ENCODE measurements around the gene ZBTB2.

ZBTB2 gene

GRCh38 chr6:151390851-151391470 is 398 bp downstream of the ZBTB2 start:
- CTCF ChIA-PET, result interaction anchor here (1.8 kb wide), 1 partner anchor 56 kb away, joined by 6 read pairs; no protein-coding TSS in a partner anchor
- Histone ChIP-seq H3K36me3 (ENCODE audit: control insufficient read depth in 2 of 2, insufficient read depth in 1 of 2, low read length in 2 of 2) (peaks cover 0 to 34% of the 10 kb centered on the region in 2 experiments; a peak in 1 of 3 replicates), H3K27ac (ENCODE audit: extremely low read depth, low read depth, low read length) (peak overlapping the region; percentile 100), H3K9me3 (ENCODE audit: control insufficient read depth, insufficient read depth, low read depth, low read length) (no peaks in the 10 kb centered on the region), H3K4me3 (ENCODE audit: low read depth, low read length) (peak overlapping the region; percentile 97), H3K4me1 (ENCODE audit: control insufficient read depth, insufficient read depth, low read length) (peaks cover 6% of the 10 kb centered on the region)
- POLR2A ChIA-PET, result interaction anchor here (0.7 to 2.9 kb wide), 12 partner anchors 10 to 525 kb away, joined by 3 to 22 read pairs (median 8); partner anchors contain the start of genes AKAP12 and RMND1
- TF ChIP-seq GLI4 (tag by site-specific recombination; IDR thresholded peaks at IDR 0.05) (no peak), ZFP41 (tag by site-specific recombination; IDR thresholded peaks at IDR 0.05; ENCODE audit: borderline replicate concordance) (no peak), ZNF670 (tag by site-specific recombination; IDR thresholded peaks at IDR 0.05; ENCODE audit: low read depth) (no peak), ZNF561 (tag by site-specific recombination; IDR thresholded peaks at IDR 0.05; ENCODE audit: borderline replicate concordance) (peak; percentile 60; the same call in 1 of the 2 replicates), ZSCAN16 (tag by site-specific recombination; IDR thresholded peaks at IDR 0.05) (no peak), YY2 (tag by site-specific recombination; IDR thresholded peaks at IDR 0.05) (no peak), SP3 (tag by site-specific recombination; IDR thresholded peaks at IDR 0.05) (0 out of 2 replicates have a peak, but pooled peaks have one; percentile 59), ZNF266 (tag by site-specific recombination; IDR thresholded peaks at IDR 0.05; ENCODE audit: low read depth) (no peak), PRDM1 (tag by site-specific recombination; IDR thresholded peaks at IDR 0.05) (no peak), GLIS2 (tag by site-specific recombination; IDR thresholded peaks at IDR 0.05) (peak; percentile 88), ZBTB26 (tag by site-specific recombination; optimal IDR thresholded peaks at IDR 0.05) (no peak), ZNF155 (tag by site-specific recombination; IDR thresholded peaks at IDR 0.05) (no peak), ZNF10 (tag by site-specific recombination; IDR thresholded peaks at IDR 0.05) (no peak), ZNF223 (tag by site-specific recombination; IDR thresholded peaks at IDR 0.05) (peak; percentile 78), KLF10 (tag by site-specific recombination; IDR thresholded peaks at IDR 0.05) (peak; percentile 25; the same call in 1 of the 2 replicates), BCL11B (tag by site-specific recombination; IDR thresholded peaks at IDR 0.05; ENCODE audit: low read depth) (no peak), ZNF560 (tag by site-specific recombination; IDR thresholded peaks at IDR 0.05; ENCODE audit: borderline replicate concordance) (no peak), ZNF132 (tag by site-specific recombination; IDR thresholded peaks at IDR 0.05; ENCODE audit: borderline replicate concordance) (no peak), MYNN (tag by site-specific recombination; IDR thresholded peaks at IDR 0.05; ENCODE audit: borderline replicate concordance) (peak; percentile 32; the same call in 1 of the 2 replicates), KLF16 (tag by site-specific recombination; IDR thresholded peaks at IDR 0.05) (0 out of 2 replicates have a peak, but pooled peaks have one; percentile 34), ZNF701 (tag by site-specific recombination; IDR thresholded peaks at IDR 0.05) (no peak), ZNF76 (tag by site-specific recombination; IDR thresholded peaks at IDR 0.05; ENCODE audit: borderline replicate concordance, low read depth) (peak; percentile 6; the same call in 1 of the 2 replicates), ZNF623 (tag by site-specific recombination; IDR thresholded peaks at IDR 0.05) (no peak), ZBTB8A (tag by site-specific recombination; IDR thresholded peaks at IDR 0.05) (peak; percentile 18; the same call in 1 of the 2 replicates), ZNF530 (tag by site-specific recombination; IDR thresholded peaks at IDR 0.05; ENCODE audit: low read depth) (no peak), EGR2 (tag by site-specific recombination; IDR thresholded peaks at IDR 0.05; ENCODE audit: low read depth) (peak; percentile 81), ZFHX2 (tag by site-specific recombination; conservative IDR thresholded peaks at IDR 0.05) (peak; percentile 90)
- TF ChIP-seq, protein P1, sequence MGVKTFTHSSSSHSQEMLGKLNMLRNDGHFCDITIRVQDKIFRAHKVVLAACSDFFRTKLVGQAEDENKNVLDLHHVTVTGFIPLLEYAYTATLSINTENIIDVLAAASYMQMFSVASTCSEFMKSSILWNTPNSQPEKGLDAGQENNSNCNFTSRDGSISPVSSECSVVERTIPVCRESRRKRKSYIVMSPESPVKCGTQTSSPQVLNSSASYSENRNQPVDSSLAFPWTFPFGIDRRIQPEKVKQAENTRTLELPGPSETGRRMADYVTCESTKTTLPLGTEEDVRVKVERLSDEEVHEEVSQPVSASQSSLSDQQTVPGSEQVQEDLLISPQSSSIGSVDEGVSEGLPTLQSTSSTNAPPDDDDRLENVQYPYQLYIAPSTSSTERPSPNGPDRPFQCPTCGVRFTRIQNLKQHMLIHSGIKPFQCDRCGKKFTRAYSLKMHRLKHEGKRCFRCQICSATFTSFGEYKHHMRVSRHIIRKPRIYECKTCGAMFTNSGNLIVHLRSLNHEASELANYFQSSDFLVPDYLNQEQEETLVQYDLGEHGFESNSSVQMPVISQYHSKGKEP (tag by site-specific recombination; IDR thresholded peaks at IDR 0.05), result no peak
- TF ChIP-seq, protein P2, sequence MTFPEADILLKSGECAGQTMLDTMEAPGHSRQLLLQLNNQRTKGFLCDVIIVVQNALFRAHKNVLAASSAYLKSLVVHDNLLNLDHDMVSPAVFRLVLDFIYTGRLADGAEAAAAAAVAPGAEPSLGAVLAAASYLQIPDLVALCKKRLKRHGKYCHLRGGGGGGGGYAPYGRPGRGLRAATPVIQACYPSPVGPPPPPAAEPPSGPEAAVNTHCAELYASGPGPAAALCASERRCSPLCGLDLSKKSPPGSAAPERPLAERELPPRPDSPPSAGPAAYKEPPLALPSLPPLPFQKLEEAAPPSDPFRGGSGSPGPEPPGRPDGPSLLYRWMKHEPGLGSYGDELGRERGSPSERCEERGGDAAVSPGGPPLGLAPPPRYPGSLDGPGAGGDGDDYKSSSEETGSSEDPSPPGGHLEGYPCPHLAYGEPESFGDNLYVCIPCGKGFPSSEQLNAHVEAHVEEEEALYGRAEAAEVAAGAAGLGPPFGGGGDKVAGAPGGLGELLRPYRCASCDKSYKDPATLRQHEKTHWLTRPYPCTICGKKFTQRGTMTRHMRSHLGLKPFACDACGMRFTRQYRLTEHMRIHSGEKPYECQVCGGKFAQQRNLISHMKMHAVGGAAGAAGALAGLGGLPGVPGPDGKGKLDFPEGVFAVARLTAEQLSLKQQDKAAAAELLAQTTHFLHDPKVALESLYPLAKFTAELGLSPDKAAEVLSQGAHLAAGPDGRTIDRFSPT (tag by site-specific recombination; IDR thresholded peaks at IDR 0.05), result peak; percentile 74
- TF ChIP-seq, protein P3, sequence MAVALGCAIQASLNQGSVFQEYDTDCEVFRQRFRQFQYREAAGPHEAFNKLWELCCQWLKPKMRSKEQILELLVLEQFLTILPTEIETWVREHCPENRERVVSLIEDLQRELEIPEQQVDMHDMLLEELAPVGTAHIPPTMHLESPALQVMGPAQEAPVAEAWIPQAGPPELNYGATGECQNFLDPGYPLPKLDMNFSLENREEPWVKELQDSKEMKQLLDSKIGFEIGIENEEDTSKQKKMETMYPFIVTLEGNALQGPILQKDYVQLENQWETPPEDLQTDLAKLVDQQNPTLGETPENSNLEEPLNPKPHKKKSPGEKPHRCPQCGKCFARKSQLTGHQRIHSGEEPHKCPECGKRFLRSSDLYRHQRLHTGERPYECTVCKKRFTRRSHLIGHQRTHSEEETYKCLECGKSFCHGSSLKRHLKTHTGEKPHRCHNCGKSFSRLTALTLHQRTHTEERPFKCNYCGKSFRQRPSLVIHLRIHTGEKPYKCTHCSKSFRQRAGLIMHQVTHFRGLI (tag by site-specific recombination; IDR thresholded peaks at IDR 0.05), result no peak

Data from HEK293 (cell line).